GM15510 (cell line): ENCODE results near the gene SPEG.

Experiments used
- POLR2A ChIP-seq: IDR thresholded peaks from 3 replicates; pipeline ENCODE4 v1.6.1; 2011; ENCODE audit warnings: borderline replicate concordance; ENCODE audit not compliant: insufficient read length; ENCODE audit errors: extremely low read depth

Gene SPEG

GRCh38 chr2:219471476-219472371 is 37.1 kb downstream of the SPEG start:
- TF ChIP-seq POLR2A: no peak

GRCh38 chr2:219472629-219473187 is 38.1 kb downstream of the SPEG start:
- TF ChIP-seq POLR2A: no peak

- TF ChIP-seq POLR2A: no peak
Measured at GRCh38 chr2:219473511-219473910, 38.9 kb downstream of the SPEG start.

- TF ChIP-seq POLR2A: no peak
Measured at GRCh38 chr2:219474285-219475060, 39.8 kb downstream of the SPEG start.

- no peak for TF ChIP-seq POLR2A
Measured at GRCh38 chr2:219475278-219475677, 40.6 kb downstream of the SPEG start.

- TF ChIP-seq POLR2A: no peak
Measured at GRCh38 chr2:219475697-219476651, 41.3 kb downstream of the SPEG start.

GRCh38 chr2:219476652-219477151 is 42.1 kb downstream of the SPEG start:
- TF ChIP-seq POLR2A: no peak

- TF ChIP-seq POLR2A: no peak
Measured at GRCh38 chr2:219477179-219477578, 42.5 kb downstream of the SPEG start.

GRCh38 chr2:219477815-219478214 is 43.2 kb downstream of the SPEG start:
- no peak for TF ChIP-seq POLR2A

GRCh38 chr2:219478916-219479315 is 44.3 kb downstream of the SPEG start:
- no peak for TF ChIP-seq POLR2A

- no peak for TF ChIP-seq POLR2A
Measured at GRCh38 chr2:219480004-219480403, 45.4 kb downstream of the SPEG start.

- no peak for TF ChIP-seq POLR2A
Measured at GRCh38 chr2:219482674-219483405, 48.2 kb downstream of the SPEG start.
